ENCODE measurements around the gene SNAI3.

Gene SNAI3

GRCh38 chr16:88631920-88632586 lies 54.3 kb downstream of the SNAI3 start:
- DNase-seq, result no peak

GRCh38 chr16:88631384-88631783 lies 54.9 kb downstream of the SNAI3 start:
- no peak for DNase-seq

GRCh38 chr16:88630941-88631340 lies 55.4 kb downstream of the SNAI3 start:
- DNase-seq, result no peak

- no peak for DNase-seq
Observed at GRCh38 chr16:88630433-88630832, 55.9 kb downstream of the SNAI3 start.

- DNase-seq, result no peak
Observed at GRCh38 chr16:88629835-88630234, 56.5 kb downstream of the SNAI3 start.

- DNase-seq, result peak in 1 of 2 donors; percentile 17
Observed at GRCh38 chr16:88628512-88628974, 57.8 kb downstream of the SNAI3 start.

Measured in inflammatory macrophage treated with lipopolysaccharide for 1 hour (primary cell).